Measurements from ENCODE around the gene SLC25A23. TPM values are rescaled to one million over a fixed set of nuclear protein-coding genes. Genes with fewer than 3 reads are reported as not detected.
A peak's percentile ranks its signal among the peaks of the same experiment; 100 is the strongest.

SLC25A23 gene
- polyA plus RNA-seq, 3 donors from 2014 or later = 0.61 to 14.7 (median 4.1) TPM

GRCh38 chr19:6458695-6459261, 814 bp downstream of the SLC25A23 start:
- H3K36me3 Mint-ChIP-seq = peaks cover 7 to 11% (median 9%) of the 10 kb centered on the region in 3 donors
- H3K4me1 Mint-ChIP-seq = peaks cover 10 to 22% of the 10 kb centered on the region in 2 donors
- H3K27ac Mint-ChIP-seq = peak overlapping the region in 5 of 6 donors; percentile 6 to 83 (median 64)
- H3K4me3 Mint-ChIP-seq = peak overlapping the region; percentile 78 to 86 (median 83)
- DNase-seq = no peak
- H3K9me3 Mint-ChIP-seq = peaks cover 0 to 2% (median 0%) of the 10 kb centered on the region in 6 donors
- peaks cover 6 to 10% (median 6%) of the 10 kb centered on the region in 3 donors for H3K27me3 Mint-ChIP-seq (ENCODE audit: low read depth in 3 of 3)

GRCh38 chr19:6457958-6458694, 1.5 kb downstream of the SLC25A23 start:
- Mint-ChIP-seq H3K27ac (peak overlapping the region in 4 of 6 donors; percentile 33 to 83 (median 67)), H3K9me3 (peaks cover 0 to 4% (median 2%) of the 10 kb centered on the region in 6 donors), H3K36me3 (peaks cover 11 to 16% (median 13%) of the 10 kb centered on the region in 3 donors), H3K27me3 (ENCODE audit: low read depth in 3 of 3) (peaks cover 6 to 10% (median 6%) of the 10 kb centered on the region in 3 donors), H3K4me1 (peaks cover 10 to 22% of the 10 kb centered on the region in 2 donors), H3K4me3 (peak overlapping the region; percentile 78 to 86 (median 83))
- no peak for DNase-seq

- Mint-ChIP-seq H3K36me3 (peaks cover 16 to 24% (median 18%) of the 10 kb centered on the region in 3 donors), H3K4me1 (peaks cover 10 to 22% of the 10 kb centered on the region in 2 donors), H3K9me3 (peaks cover 0 to 8% (median 2%) of the 10 kb centered on the region in 6 donors), H3K27ac (no peak overlapping the region), H3K4me3 (no peak overlapping the region), H3K27me3 (ENCODE audit: low read depth in 3 of 3) (peaks cover 4 to 10% (median 6%) of the 10 kb centered on the region in 3 donors)
- no peak for DNase-seq
Measured at GRCh38 chr19:6455924-6456323, 3.7 kb downstream of the SLC25A23 start.

GRCh38 chr19:6453951-6454565, 5.5 kb downstream of the SLC25A23 start:
- Mint-ChIP-seq H3K36me3 (peaks cover 16 to 24% (median 18%) of the 10 kb centered on the region in 3 donors), H3K4me3 (no peak overlapping the region), H3K27me3 (ENCODE audit: low read depth in 3 of 3) (peaks cover 0 to 6% (median 0%) of the 10 kb centered on the region in 3 donors), H3K4me1 (peaks cover 5 to 10% of the 10 kb centered on the region in 2 donors), H3K27ac (no peak overlapping the region), H3K9me3 (peaks cover 0 to 8% (median 2%) of the 10 kb centered on the region in 6 donors)
- DNase-seq = no peak

- Mint-ChIP-seq H3K27me3 (ENCODE audit: low read depth in 3 of 3) (peaks cover 0 to 2% (median 0%) of the 10 kb centered on the region in 3 donors), H3K36me3 (peaks cover 16 to 24% (median 18%) of the 10 kb centered on the region in 3 donors), H3K4me1 (no peaks in the 10 kb centered on the region), H3K9me3 (peaks cover 0 to 8% (median 2%) of the 10 kb centered on the region in 6 donors), H3K27ac (no peak overlapping the region), H3K4me3 (no peak overlapping the region)
- no peak for DNase-seq
Measured at GRCh38 chr19:6452899-6453298, 6.7 kb downstream of the SLC25A23 start.

GRCh38 chr19:6452223-6452614, 7.4 kb downstream of the SLC25A23 start:
- Mint-ChIP-seq H3K4me1 (no peaks in the 10 kb centered on the region), H3K27me3 (ENCODE audit: low read depth in 3 of 3) (peaks cover 0 to 2% (median 0%) of the 10 kb centered on the region in 3 donors), H3K27ac (no peak overlapping the region), H3K9me3 (peaks cover 0 to 8% (median 2%) of the 10 kb centered on the region in 6 donors), H3K4me3 (no peak overlapping the region), H3K36me3 (peaks cover 16 to 24% (median 18%) of the 10 kb centered on the region in 3 donors)
- DNase-seq = no peak

- Mint-ChIP-seq H3K36me3 (peaks cover 18 to 24% (median 20%) of the 10 kb centered on the region in 3 donors), H3K27ac (no peak overlapping the region)
Measured at GRCh38 chr19:6451583-6452222, 7.9 kb downstream of the SLC25A23 start.

GRCh38 chr19:6450166-6450565, 9.4 kb downstream of the SLC25A23 start:
- Mint-ChIP-seq H3K36me3 (peaks cover 15 to 23% (median 17%) of the 10 kb centered on the region in 3 donors), H3K4me3 (no peak overlapping the region), H3K4me1 (no peaks in the 10 kb centered on the region), H3K9me3 (peaks cover 0 to 8% (median 2%) of the 10 kb centered on the region in 6 donors), H3K27me3 (ENCODE audit: low read depth in 3 of 3) (no peaks in the 10 kb centered on the region), H3K27ac (no peak overlapping the region)
- no peak for DNase-seq

More at GRCh38 chr19:6451583-6452222, 7.9 kb downstream of the SLC25A23 start:
- Mint-ChIP-seq H3K9me3 (peaks cover 0 to 8% (median 2%) of the 10 kb centered on the region in 6 donors), H3K4me1 (no peaks in the 10 kb centered on the region), H3K27me3 (ENCODE audit: low read depth in 3 of 3) (peaks cover 0 to 2% (median 0%) of the 10 kb centered on the region in 3 donors), H3K4me3 (no peak overlapping the region)
- no peak for DNase-seq

- H3K36me3 Mint-ChIP-seq = peaks cover 8 to 11% (median 8%) of the 10 kb centered on the region in 3 donors
- H3K27me3 Mint-ChIP-seq (ENCODE audit: low read depth in 3 of 3) = no peaks in the 10 kb centered on the region
- DNase-seq = no peak
- H3K4me3 Mint-ChIP-seq = no peak overlapping the region
- H3K4me1 Mint-ChIP-seq = no peaks in the 10 kb centered on the region
- peaks cover 0 to 4% (median 0%) of the 10 kb centered on the region in 6 donors for H3K9me3 Mint-ChIP-seq
- no peak overlapping the region for H3K27ac Mint-ChIP-seq
Measured at GRCh38 chr19:6448045-6448444, 11.5 kb downstream of the SLC25A23 start.

- H3K27ac Mint-ChIP-seq = peak overlapping the region in 1 of 6 donors; percentile 67
- H3K4me1 Mint-ChIP-seq = no peaks in the 10 kb centered on the region
- no peaks in the 10 kb centered on the region for H3K27me3 Mint-ChIP-seq (ENCODE audit: low read depth in 3 of 3)
- no peak for DNase-seq
- peaks cover 3 to 4% (median 3%) of the 10 kb centered on the region in 3 donors for H3K36me3 Mint-ChIP-seq
- H3K4me3 Mint-ChIP-seq = no peak overlapping the region
- H3K9me3 Mint-ChIP-seq = no peaks in the 10 kb centered on the region
Measured at GRCh38 chr19:6446452-6446851, 13.1 kb downstream of the SLC25A23 start.

- H3K4me1 Mint-ChIP-seq = no peaks in the 10 kb centered on the region
- no peak overlapping the region for H3K4me3 Mint-ChIP-seq
- H3K27ac Mint-ChIP-seq = no peak overlapping the region
- no peaks in the 10 kb centered on the region for H3K9me3 Mint-ChIP-seq
- no peak for DNase-seq
- H3K27me3 Mint-ChIP-seq (ENCODE audit: low read depth in 3 of 3) = no peaks in the 10 kb centered on the region
- H3K36me3 Mint-ChIP-seq = peaks cover 3 to 4% (median 3%) of the 10 kb centered on the region in 3 donors
Measured at GRCh38 chr19:6443986-6444385, 15.6 kb downstream of the SLC25A23 start.

GRCh38 chr19:6442087-6442688, 17.4 kb downstream of the SLC25A23 start:
- no peak for DNase-seq
- Mint-ChIP-seq H3K4me3 (no peak overlapping the region), H3K27me3 (ENCODE audit: low read depth in 3 of 3) (no peaks in the 10 kb centered on the region), H3K4me1 (no peaks in the 10 kb centered on the region), H3K36me3 (peaks cover 3 to 4% (median 3%) of the 10 kb centered on the region in 3 donors), H3K27ac (no peak overlapping the region), H3K9me3 (no peaks in the 10 kb centered on the region)

- no peak overlapping the region for H3K4me3 Mint-ChIP-seq
- H3K4me1 Mint-ChIP-seq = no peaks in the 10 kb centered on the region
- no peak for DNase-seq
- H3K36me3 Mint-ChIP-seq = no peaks in the 10 kb centered on the region
- H3K9me3 Mint-ChIP-seq = no peaks in the 10 kb centered on the region
- no peak overlapping the region for H3K27ac Mint-ChIP-seq
- peaks cover 0 to 3% (median 0%) of the 10 kb centered on the region in 3 donors for H3K27me3 Mint-ChIP-seq (ENCODE audit: low read depth in 3 of 3)
Measured at GRCh38 chr19:6440905-6441304, 18.7 kb downstream of the SLC25A23 start.
